Activated CD4-positive, alpha-beta T cell treated with anti-CD3 and anti-CD28 coated beads, Interleukin-2, amount 50 U/mL, for 24 hours (primary cell): Measurements from ENCODE around the gene CEP89.
"Not testable (repeated sequence)": the region's sequence is repeated elsewhere in the genome, so short reads cannot be mapped to it uniquely, and the experiment has no call there.

ENCODE experiments used
- DNase-seq, 2 donors: peaks; one replicate each; pipeline ENCODE4 v3.0.0-alpha.2; 2020; ENCODE audit warnings: low read depth in 1 of 2, low spot score in 1 of 2

The CEP89 gene

DNA sequence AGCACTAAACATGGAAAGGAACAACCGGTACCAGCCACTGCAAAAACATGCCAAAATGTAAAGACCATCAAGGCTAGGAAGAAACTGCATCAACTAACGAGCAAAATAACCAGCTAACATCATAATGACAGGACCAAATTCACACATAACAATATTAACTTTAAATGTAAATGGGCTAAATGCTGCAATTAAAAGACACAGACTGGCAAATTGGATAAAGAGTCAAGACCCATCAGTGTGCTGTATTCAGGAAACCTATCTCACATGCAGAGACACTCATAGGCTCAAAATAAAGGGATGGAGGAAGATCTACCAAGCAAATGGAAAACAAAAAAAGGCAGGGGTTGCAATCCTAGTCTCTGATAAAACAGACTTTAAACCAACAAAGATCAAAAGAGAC, 123.7 kb downstream of the CEP89 start:
- not testable (repeated sequence) for DNase-seq

DNA sequence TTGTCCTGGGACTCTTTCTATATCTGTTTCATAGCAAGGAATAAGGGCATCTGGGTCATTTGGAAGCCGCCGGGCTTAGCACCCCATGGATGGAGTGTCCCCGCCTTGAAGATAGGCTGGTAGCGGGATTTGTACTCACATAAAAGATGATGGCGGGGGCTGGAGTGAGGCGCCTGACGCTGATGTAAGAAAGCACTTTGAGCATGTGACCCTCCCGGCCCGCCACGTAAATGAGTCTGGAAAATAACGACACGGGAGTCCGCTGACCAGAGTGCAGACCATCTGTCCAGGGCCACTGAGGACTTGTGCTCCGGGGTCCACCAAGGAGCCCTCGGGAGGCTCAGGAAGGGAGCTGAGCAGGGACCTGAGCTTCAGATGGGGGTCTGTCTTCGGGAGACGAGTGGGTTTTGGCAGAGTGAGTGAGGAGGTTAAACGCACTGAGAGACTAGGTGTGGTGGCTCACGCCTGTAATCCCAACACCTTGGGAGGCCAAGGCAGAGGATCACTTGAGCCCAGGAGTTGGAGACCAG, 128.0 kb downstream of the CEP89 start:
- DNase-seq: no peak

DNA sequence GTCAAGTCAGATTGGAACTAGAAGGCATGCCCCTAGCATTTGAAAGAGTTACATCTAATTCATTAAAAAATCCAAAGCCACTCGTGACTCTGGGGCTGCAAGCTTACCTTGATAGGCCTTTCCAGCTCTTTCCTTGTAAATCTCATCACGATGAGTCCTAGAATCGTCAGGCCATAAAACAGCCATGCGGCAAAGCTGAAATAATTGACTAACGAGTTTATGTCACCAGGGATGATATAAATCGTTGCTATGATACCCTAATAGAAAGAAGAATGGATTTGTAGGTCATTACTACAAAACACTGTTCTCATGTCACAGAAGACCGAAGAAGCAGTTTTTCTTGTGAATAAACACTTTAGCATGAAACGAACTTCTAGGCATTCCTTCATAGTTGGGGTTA, 129.7 kb downstream of the CEP89 start:
- no peak for DNase-seq

DNA sequence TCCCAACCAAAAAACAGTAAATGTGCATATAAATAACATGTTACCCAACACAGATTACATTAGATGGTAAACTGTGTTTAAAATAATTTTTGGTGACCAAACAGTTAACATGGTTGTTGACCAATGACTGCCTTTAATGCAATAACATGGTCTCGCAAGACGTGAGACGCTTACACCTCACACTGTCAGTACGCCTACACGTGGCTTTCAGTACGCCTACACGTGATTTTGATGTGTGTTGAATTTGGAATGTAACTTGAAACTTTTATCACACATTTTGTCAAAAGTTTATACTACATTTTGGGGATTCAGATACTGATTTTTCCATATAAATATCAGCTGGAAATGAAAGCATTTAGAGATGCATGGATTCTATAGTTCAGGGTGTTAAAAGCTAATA, 134.2 kb downstream of the CEP89 start:
- no peak for DNase-seq

DNA sequence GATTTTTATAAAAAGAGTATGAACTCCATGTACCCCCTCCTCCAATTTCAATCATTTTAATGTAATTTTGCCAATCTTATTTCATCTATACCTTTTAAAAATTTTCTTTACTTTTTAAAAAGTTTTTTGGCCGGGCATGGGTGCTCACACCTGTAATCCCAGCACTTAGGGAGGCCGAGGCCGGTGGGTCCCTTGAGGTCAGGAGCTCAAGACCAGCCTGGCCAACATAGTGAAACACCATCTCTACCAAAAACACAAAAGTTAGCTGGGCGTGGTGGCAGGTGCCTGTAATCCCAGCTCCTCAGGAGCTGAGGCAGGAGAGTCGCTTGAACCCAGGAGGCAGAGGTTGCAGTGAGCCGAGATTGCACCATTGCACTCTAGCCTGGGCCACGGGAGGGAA, 138.4 kb downstream of the CEP89 start:
- not testable (repeated sequence) for DNase-seq

DNA sequence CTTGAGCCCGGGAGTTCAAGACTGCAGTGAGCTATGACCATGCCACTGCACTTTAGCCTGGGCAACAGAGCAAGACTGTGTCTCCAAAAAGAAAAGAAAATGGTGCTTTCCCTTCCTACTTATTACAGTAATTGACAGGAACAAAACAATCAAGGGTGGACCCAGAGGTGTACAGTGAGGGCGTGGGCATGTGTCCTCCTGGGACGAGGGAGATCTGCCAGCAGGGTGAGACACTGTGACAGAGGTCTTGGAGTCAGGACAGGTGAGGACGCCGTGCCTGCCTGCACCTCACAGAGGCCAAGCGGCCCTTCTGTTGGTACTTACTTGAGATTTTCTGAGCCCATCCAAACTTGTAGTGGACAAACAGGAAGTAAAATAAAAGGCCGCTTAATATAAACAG, 138.9 kb downstream of the CEP89 start:
- not testable (repeated sequence) for DNase-seq

DNA sequence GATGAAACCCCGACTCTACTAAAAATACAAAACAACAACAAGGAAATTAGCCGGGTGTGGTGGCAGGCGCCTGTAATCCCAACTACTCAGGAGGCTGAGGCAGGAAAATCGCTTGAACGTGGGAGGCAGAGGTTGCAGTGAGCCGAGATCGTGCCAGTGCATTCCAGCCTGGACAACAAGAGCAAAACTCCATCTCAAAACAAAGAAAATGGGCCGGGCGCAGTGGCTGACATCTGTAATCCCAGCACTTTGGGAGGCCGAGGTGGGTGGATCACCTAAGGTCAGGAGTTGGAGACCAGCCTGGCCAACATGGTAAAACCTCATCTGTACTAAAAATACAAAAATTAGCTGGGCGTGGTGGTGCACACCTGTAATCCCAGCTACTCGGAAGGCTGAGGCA, 139.7 kb downstream of the CEP89 start:
- not testable (repeated sequence) for DNase-seq

DNA sequence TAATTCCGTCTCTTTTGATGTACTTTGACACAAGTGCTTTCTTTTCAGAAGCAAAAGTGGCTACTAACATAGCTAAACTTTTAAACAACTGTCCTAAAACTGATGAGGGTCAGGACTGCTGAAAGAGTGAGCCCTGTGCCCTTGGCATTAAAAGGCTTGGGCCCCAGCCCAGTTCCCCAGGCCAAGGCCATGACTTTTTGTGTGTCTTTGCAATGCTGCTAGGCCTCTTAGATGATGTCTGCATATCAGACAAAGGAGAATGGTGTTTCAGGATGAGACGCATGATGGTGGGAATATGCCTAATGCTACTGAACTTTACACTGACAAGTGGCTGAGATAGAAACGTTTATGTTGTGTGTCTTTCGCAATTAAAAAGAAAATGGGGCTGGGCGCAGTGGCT, 140.1 kb downstream of the CEP89 start:
- DNase-seq: no peak

DNA sequence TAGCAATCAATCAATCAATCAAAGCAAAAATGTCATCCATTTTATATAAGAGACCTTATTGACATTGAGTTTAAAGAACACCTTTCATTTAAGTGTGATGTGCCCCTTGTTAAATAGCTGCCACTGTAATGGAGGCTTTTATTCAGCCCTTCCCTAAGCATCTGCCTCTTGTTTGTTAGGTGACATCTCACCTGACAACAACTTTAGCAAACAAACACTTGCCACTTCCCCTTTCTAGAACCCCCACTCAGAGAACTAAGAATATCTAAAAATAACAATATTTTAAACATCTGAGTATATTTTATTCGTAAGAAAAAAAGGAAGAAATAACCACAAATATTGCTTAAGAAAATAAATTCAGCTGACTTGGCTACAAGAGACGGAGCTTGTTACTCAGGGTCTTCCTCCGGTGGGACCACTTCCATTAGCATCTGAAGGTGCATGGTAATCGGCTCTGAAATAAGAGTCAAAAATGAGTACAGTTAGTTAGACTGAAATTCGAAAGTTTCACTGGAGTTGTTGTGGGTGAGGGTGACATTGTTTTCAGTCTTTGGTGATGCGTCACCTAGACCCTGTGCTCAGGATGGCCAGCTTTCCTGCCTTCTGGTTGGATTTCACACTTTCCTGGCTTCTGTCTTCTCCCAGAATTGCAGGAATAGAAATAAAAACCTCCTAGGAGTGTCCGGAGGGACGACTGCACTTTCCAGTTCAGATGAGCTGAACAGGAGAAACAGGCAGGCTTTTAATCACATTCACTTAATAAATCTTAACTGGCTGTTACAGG, 141.3 kb downstream of the CEP89 start:
- no peak for DNase-seq

DNA sequence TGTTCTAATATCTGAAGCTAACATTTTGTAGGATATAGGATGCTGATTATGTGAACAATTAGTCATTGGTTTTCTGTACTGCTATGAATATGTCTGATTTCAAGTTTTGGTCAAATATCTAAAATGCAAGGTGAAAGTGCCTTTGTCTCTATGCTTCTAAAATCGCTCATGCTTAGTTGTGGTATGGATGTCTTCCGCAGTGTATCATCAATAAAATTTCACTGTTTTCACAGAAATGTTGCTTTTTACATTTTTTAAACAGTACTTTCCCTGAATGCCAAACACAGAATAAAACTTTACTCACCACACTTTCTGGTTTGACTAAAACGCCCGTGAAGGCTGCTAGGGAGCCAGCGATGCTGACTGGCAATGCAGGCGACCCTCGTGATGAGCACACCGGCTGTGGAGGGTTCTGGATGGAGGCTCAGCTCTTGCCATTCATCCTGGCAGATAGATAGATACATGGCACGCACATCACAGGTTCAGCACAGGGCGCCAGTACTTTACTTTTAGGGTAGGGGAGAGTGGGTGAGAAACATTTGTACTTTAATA, 142.3 kb downstream of the CEP89 start:
- DNase-seq: no peak

DNA sequence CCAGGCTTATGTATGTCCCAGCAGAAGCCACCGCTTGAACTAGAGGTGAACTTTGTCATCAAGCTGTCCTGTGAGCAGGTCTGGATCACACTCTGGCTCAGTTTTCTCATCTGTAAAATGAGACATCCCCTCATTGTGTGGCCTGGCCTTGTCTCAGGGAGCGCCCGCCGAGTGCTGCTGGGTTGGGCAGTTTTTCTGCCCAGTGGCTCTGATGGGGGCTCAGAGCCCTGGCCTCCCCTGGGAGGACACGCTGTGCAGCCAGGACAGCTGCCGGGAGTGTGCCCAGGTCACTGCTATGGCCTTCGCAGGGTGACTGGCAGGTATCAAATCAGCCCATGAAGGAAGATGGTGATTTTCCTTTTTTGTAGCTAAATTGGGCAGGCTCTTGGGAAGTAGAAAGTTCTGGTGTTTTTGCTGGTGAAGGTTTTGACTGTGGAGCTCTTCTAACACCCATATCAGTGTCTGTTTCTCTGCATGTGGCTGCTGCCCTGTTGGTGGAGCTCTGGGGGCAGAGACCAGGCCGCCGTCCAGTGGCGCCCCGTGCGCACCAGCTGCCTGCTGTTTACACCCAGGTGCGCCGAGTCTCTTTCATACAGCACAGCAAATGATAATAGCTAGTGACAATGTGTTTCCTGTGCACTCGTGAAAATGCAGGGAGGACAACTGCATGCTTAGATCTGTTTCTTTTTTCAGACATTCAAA, 143.0 kb downstream of the CEP89 start:
- no peak for DNase-seq

DNA sequence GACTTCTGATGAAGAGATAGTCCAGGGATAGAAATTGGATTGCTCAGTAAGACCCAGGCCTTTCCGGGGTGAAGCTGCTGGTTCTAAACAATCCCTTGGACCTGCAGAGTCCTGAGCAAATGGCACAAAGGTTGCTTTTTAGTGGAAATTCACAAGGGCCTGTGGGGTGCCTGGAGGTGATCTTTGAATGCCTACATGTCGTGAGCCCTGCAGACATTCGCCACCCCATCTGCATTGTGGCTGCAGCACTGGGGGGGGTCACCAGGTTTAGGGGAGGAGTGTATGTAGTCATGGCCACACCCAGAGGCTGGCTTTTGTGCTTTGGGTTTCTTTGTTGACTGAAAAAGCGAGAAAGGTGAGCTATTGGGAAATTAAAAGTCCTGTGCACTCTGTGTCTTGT, 143.6 kb downstream of the CEP89 start:
- DNase-seq: no peak
